GM10266 (cell line): ENCODE data around the gene TUBD1.
"Not testable (repeated sequence)": the region's sequence is repeated elsewhere in the genome, so short reads cannot be mapped to it uniquely, and the experiment has no call there.

Source experiments
- DNase-seq: peaks from one replicate; pipeline ENCODE4 v3.0.0; 2012; ENCODE audit errors: extremely low spot score
- CTCF ChIP-seq: IDR thresholded peaks from 2 replicates; pipeline ENCODE4 v1.5.1; 2012; ENCODE audit warnings: mild to moderate bottlenecking, low read depth; ENCODE audit not compliant: control insufficient read depth, insufficient read depth; ENCODE audit errors: missing control alignments

The TUBD1 gene

GRCh38 chr17:59856859-59857794 is 35.6 kb downstream of the TUBD1 start:
- TF ChIP-seq CTCF = no peak
- no peak for DNase-seq

GRCh38 chr17:59853919-59854729 is 38.6 kb downstream of the TUBD1 start:
- not testable (repeated sequence) for DNase-seq

GRCh38 chr17:59853168-59853918 is 39.4 kb downstream of the TUBD1 start:
- TF ChIP-seq CTCF = peak; percentile 28
- no peak for DNase-seq

- not testable (repeated sequence) for DNase-seq
Measured at GRCh38 chr17:59852847-59853167, 39.9 kb downstream of the TUBD1 start.

- no peak for DNase-seq
- no peak for TF ChIP-seq CTCF
Measured at GRCh38 chr17:59851439-59852375, 41.0 kb downstream of the TUBD1 start.

GRCh38 chr17:59850311-59850710 is 42.4 kb downstream of the TUBD1 start:
- not testable (repeated sequence) for DNase-seq

- DNase-seq = no peak
- TF ChIP-seq CTCF = no peak
Measured at GRCh38 chr17:59848778-59849177, 44.0 kb downstream of the TUBD1 start.

GRCh38 chr17:59848385-59848668 is 44.4 kb downstream of the TUBD1 start:
- DNase-seq = no peak
- TF ChIP-seq CTCF = no peak
